Erythroblast (primary cell): ENCODE results near the gene RAD51D.
"Not testable (repeated sequence)": the region's sequence is repeated elsewhere in the genome, so short reads cannot be mapped to it uniquely, and the experiment has no call there.

Experiments used
- DNase-seq, 2 experiments: peaks; one replicate each; lab custom pipeline; 2025; lab: John Stamatoyannopoulos, UW
- GATA1 ChIP-seq: IDR thresholded peaks from 2 replicates; pipeline ENCODE4 v1.6.1; 2011; ENCODE audit warnings: low read depth, mild to moderate bottlenecking, control low read depth, low read length, moderate library complexity
- POLR2A ChIP-seq: IDR thresholded peaks from 2 replicates; pipeline ENCODE4 v1.6.1; 2011; ENCODE audit warnings: mild to moderate bottlenecking, low read length

Gene RAD51D

DNA sequence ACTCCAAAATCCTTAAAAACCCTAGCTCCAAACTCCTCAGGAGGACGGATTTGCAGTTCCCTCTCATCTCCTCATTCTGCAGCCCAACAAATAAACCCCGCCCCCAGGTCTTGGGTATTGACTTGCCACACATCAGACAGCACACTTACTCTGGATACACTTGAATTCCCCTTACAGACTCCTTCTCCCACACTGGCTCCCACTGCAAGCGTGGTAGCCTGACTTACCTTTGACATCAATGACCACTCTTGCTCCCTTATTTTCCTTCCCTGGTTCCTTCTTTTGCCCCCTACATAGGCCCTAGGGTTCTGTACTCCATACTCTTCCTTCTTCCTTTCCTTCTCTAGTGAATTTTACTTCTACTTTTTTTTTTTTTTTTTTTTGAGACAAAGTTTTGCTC is 63.6 kb downstream of the RAD51D start:
- TF ChIP-seq POLR2A (no peak), GATA1 (no peak)
- DNase-seq = no peak

- TF ChIP-seq GATA1 (no peak), POLR2A (no peak)
Observed at GRCh38 chr17:35053204-35053603, 66.5 kb downstream of the RAD51D start.

DNA sequence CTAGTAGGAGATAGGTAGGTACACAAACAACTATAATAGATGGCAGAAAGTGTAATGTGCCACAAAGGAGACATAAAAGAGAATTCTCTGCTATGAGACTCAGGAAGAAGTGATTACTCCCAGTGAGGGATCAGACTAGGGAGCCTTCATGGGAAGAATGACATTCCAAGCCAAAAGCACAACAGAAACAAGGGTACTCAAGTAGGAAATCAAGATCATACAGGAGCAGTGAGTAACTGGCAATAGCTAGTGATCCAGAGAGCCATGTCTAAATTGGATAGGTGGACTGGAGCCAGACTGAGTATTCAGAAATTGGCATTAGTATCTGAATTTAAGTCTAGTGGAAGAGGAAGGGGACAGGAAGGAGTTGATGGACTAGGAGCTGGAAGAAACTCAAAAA is 66.9 kb downstream of the RAD51D start:
- no peak for DNase-seq
- TF ChIP-seq GATA1 = no peak
- TF ChIP-seq POLR2A = no peak

More at GRCh38 chr17:35053204-35053603, 66.5 kb downstream of the RAD51D start:
- peak in 1 of 2 experiments; percentile 20 for DNase-seq

GRCh38 chr17:35052241-35052610 is 67.4 kb downstream of the RAD51D start:
- DNase-seq = no peak

GRCh38 chr17:35051579-35052240 is 68.0 kb downstream of the RAD51D start:
- TF ChIP-seq GATA1 = no peak
- DNase-seq = peak in 1 of 2 experiments; percentile 38

More at GRCh38 chr17:35052241-35052610, 67.4 kb downstream of the RAD51D start:
- TF ChIP-seq GATA1 = no peak
- TF ChIP-seq POLR2A = no peak

- TF ChIP-seq GATA1 = no peak
- peak; percentile 50 to 51 for DNase-seq
Observed at GRCh38 chr17:35051183-35051578, 68.5 kb downstream of the RAD51D start.

DNA sequence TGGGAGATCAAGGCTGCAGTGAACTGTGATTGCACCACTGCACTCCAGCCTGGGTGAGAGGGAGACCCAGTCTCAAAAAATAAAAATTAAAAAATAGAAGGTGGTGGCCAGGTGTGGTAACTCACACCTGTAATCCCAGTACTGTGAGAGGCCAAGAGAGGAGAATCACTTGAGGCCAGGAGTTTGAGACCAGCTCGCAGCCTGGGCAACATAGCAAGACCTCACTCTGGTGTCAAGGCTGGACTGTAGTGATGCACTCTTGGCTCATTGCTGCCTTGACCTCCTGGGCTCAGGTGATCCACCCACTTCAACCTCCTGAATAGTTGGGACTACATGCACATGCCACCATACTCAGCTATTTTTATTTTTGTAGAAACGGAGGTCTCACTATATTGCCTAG is 69.5 kb downstream of the RAD51D start:
- no peak for DNase-seq
- TF ChIP-seq GATA1 (no peak), POLR2A (no peak)

DNA sequence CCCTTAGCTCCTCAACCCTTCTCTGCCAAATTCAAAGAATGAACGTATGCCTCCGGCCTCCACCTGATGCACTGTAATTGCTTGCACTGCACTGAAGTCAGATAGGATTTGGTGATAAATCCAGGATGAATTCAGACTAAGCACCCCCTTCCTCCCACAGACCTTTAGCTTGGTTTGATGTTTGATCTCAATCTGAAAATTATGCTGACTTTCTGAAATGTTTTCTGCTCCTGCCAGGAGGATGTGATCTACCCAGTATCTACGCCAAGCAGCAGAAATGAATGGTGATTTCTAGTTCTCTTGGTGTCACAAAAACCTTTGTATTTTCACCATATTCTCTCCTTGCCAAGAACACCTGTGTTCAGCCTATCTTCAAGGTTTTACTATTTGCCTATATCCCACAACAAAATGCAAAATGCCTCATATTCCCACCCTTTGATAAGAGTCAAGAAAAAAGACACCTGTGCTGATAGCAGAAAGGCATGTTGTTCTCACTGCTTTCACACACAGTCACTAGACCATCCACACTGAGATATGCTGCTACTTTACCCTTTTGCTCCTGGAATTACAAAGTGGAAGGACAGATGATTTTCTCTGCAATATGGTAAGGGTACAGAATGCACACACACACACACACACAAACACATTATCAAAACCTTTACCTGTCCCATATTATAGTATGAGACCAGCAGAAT is 70.8 kb downstream of the RAD51D start:
- TF ChIP-seq GATA1 (no peak), POLR2A (no peak)
- DNase-seq = no peak

- DNase-seq = no peak
- no peak for TF ChIP-seq GATA1
- TF ChIP-seq POLR2A = no peak
Observed at GRCh38 chr17:35046740-35047283, 72.8 kb downstream of the RAD51D start.

DNA sequence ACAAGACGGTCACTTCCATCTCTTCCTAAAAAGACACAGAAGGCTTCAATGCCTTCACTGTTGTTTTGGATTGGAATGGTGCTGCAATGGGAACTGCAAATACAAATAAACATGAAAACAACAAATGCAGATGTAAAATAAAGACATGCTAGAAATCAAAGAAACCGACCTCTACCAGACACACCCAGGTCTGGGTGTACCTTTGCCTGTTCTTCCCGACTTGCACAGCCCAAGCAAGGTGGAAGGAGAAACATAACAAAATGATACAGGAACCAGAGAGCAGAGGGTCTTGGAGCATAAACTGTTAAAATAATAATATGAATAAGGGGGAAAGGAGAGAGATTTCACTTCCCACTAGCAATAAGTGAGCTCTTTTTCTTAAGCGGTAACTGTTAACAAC is 73.4 kb downstream of the RAD51D start:
- DNase-seq = no peak
- no peak for TF ChIP-seq GATA1
- TF ChIP-seq POLR2A = no peak

DNA sequence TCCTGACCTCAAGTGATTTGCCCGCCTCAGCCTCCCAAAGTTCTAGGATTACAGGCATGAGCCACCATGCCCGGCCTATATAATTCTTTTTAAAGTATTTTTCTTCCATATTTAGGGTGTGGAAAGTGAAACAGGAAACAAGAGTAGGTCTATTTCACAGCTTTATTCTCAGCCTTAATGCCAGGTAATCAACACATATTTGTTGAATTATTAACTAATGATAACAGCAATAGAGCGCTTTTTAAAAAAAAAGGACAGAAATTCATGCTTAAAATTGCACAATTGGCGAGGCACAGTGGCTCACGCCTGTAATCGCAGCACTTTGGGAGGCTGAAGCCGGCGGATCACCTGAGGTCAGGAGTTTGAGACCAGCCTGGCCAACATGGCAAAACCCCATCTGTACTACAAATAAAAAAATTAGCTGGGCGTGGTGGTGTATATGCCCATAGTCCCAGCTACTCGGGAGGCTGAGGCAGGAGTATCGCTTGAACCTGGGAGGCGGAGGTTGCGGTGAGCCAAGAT is 74.1 kb downstream of the RAD51D start:
- DNase-seq = not testable (repeated sequence)

DNA sequence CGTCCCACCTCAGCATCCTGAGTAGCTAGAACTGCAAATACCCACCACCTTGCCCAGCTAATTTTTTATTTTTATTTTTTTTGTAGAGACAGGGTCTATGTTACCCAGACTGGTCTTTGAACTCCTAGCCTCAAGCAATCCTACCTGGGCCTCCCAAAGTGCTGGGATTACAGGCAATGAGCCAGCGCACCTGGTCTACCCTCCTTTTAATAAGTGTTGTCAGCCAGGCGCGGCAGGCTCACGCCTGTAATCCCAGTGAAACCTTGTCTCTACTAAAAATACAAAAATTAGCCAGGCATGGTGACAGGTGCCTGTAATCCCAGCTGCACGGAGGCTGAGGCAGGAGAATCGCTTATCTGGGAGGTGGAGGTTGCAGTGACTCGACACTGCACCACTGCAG is 75.5 kb downstream of the RAD51D start:
- peak in 1 of 2 experiments; percentile 13 for DNase-seq
- TF ChIP-seq GATA1 (no peak), POLR2A (no peak)
